GM19351 (cell line): Measurements from ENCODE around the gene STAC2.
A peak's percentile ranks its signal among the peaks of the same experiment; 100 is the strongest.

Experiments
- ATAC-seq: cut with Tn5 transposase; IDR thresholded peaks from one replicate; pipeline ENCODE4 v1.9.1; 2021; ENCODE audit warnings: mild to moderate bottlenecking, moderate library complexity; ENCODE audit not compliant: unreplicated experiment

The STAC2 gene

DNA sequence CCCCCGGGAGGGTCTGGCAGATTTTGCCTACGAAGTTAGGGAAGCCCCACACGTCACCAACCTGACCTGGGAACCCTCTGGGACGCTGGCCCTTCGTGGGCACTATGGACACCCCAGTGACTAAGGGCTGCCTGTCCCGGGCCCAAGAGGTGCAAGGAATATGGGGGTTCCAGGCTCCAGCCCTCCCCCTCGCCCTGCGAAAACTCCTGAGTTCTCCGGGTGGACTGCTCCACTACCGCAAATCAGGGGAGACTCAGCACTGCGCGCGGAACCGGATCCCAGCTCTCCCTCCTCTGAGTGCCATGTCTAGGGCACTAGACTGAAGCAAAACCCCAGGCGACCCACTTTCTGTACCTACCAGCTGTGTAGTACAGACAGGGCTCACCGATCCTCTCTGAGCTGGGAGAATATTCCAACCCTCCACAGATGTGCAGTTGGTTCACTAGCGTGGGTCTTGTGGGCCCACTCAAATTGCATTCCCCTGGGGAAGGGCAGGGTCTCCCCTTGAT, 59.9 kb downstream of the STAC2 start, which contains the start of gene ARL5C:
Gene ARL5C, minus strand, starts transcription at position 321 of the 509 bp plus-strand sequence. CDS start 401 bp downstream, outside the sequence.
- no peak for ATAC-seq

DNA sequence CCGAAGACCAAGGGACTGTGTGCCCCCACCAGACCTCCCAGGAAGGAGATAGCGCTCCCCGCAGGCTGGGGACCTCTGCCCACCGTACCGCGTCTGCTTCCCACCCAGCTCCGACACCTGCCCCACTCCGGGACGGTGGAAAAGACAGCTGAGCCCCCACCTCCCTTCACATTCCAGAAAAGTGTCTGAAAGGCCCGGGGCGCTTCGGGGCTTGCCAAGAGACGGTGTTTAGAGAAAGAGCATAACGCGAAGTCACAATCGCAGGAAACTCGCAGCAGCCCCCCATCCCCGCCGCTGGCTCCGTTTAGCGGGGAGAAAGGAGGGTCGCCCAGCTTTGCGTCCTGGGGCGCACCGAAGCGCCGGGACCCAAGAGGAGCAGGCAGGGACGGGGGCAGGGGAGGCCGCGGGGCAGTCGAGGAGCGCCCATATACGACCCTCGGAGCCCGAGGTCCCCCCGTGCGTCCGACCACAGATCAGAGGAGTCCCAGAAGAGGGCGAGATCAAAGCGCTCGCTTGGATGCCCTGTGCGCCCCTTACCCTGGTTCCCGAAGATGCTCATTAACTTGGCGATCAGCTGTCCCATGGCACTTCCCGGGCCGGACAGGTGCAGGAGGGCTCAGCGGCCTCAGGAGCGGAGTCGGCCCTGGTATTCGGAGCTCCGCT, 60.4 kb downstream of the STAC2 start:
- ATAC-seq, result no peak

DNA sequence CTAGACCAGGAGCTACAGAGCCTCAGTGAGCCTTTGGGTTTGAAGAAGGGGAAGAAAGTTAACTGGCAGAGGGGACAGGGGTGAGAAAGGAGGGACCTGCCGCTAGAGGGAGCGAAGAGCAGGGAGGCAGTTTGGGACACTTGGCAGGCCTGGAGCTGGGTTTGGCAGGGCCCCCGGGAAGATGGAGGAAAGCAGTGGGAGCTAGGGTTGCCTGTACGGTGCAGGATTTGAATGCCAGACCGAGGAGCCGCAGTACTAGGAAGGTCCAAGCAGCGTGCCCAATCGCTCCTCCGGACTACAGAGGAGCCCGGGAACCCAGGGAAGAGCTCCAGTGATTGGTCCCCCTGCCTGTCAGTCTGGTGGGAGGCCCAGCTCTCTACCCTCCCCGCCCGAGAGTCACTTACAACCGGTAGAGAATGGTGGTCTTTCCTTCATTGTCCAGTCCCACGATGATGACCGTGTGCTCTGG, 61.0 kb downstream of the STAC2 start:
- peak; percentile 80 for ATAC-seq

DNA sequence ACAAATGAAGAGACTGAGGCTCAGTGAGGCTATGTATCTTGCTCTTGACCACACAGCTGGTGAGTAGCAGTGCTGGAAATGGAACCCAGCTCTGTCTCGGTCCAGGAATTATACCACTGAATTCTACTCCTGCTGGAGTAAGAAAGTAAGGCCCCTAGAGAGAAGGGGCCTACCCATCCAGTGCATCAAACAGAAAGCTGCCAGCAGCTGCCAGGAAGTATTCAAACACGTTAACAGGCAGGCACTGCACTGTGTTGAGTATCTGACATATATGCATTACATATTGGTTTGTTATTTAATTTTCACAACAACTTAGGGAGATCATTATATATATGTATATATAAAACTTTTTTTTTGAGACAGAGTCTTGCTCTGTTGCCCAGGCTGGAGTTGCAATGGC, 63.8 kb downstream of the STAC2 start:
- no peak for ATAC-seq
